ENCODE measurements around the gene CDH4.

Gene CDH4

GRCh38 chr20:61974357-61974665 lies 722.2 kb downstream of the CDH4 start:
- H3K27ac ChIP-seq = no peak overlapping the region
- TF ChIP-seq ZFX (IDR thresholded peaks at IDR 0.05) (no peak), CTCF (conservative IDR thresholded peaks at IDR 0.05) (no peak)

- no peak overlapping the region for H3K27ac ChIP-seq
- TF ChIP-seq ZFX (IDR thresholded peaks at IDR 0.05) = no peak
- TF ChIP-seq CTCF (conservative IDR thresholded peaks at IDR 0.05) = no peak
Measured at GRCh38 chr20:61975407-61976129, 723.5 kb downstream of the CDH4 start.

- TF ChIP-seq ZFX (IDR thresholded peaks at IDR 0.05) (no peak), CTCF (conservative IDR thresholded peaks at IDR 0.05) (no peak)
- H3K27ac ChIP-seq = no peak overlapping the region
Measured at GRCh38 chr20:61976263-61976643, 724.2 kb downstream of the CDH4 start.

- TF ChIP-seq CTCF (conservative IDR thresholded peaks at IDR 0.05) (no peak), ZFX (IDR thresholded peaks at IDR 0.05) (no peak)
- no peak overlapping the region for H3K27ac ChIP-seq
Measured at GRCh38 chr20:61976644-61977418, 724.8 kb downstream of the CDH4 start.

GRCh38 chr20:61977419-61977786 lies 725.3 kb downstream of the CDH4 start:
- no peak overlapping the region for H3K27ac ChIP-seq
- TF ChIP-seq ZFX (IDR thresholded peaks at IDR 0.05) (no peak), CTCF (conservative IDR thresholded peaks at IDR 0.05) (no peak)

- TF ChIP-seq ZFX (IDR thresholded peaks at IDR 0.05) (no peak), CTCF (conservative IDR thresholded peaks at IDR 0.05) (no peak)
- H3K27ac ChIP-seq = no peak overlapping the region
Measured at GRCh38 chr20:61978491-61978890, 726.4 kb downstream of the CDH4 start.

GRCh38 chr20:61979090-61979489 lies 727.0 kb downstream of the CDH4 start:
- no peak for TF ChIP-seq CTCF (conservative IDR thresholded peaks at IDR 0.05)
- no peak for TF ChIP-seq ZFX (IDR thresholded peaks at IDR 0.05)
- no peak overlapping the region for H3K27ac ChIP-seq

All from C4-2B (cell line).